HG03135 (cell line): ENCODE results near the gene KDM4C.
A peak's percentile ranks its signal among the peaks of the same experiment; 100 is the strongest.

Source experiments
- ATAC-seq: cut with Tn5 transposase; IDR thresholded peaks from one replicate; pipeline ENCODE4 v1.9.1; 2021; ENCODE audit warnings: mild to moderate bottlenecking, moderate library complexity; ENCODE audit not compliant: unreplicated experiment

KDM4C gene

DNA sequence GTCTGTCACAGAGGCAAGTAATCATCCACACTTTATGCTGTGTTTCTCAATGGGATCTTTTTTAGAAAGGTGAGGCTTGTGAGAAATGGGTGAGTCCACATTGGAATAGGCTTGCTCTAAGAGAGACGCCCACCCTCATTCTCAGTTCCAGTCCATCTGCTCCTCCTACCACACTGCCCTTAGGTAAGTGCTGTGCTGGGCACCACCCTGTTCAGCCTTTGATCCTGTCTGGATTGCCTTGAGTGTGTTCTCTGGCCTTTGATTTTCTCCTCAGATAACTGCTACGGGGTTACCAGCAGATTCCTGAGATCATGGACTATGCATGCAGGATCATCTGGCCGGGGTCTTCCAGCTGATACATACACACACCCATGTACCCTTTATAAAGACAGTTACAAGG is 328.6 kb downstream of the KDM4C start:
- no peak for ATAC-seq

DNA sequence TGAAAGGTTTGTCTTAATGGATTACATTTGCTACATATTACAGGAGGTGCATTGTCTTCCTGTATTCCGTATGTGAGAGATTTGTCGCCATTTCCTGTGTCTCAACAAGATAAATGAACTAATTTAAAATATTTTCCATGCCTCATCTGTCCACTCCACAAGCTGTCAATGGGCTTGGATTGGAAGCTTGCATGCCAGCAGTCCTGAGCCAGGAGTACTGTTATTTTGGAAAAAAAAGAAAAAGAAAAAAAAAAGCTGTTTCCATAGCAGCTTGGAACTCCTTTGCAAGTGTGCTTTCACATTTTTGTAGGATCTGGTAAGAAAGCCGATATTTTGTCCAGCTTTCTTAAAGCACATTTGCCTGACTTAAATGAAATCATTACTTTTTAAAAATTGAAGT is 330.8 kb downstream of the KDM4C start:
- no peak for ATAC-seq

DNA sequence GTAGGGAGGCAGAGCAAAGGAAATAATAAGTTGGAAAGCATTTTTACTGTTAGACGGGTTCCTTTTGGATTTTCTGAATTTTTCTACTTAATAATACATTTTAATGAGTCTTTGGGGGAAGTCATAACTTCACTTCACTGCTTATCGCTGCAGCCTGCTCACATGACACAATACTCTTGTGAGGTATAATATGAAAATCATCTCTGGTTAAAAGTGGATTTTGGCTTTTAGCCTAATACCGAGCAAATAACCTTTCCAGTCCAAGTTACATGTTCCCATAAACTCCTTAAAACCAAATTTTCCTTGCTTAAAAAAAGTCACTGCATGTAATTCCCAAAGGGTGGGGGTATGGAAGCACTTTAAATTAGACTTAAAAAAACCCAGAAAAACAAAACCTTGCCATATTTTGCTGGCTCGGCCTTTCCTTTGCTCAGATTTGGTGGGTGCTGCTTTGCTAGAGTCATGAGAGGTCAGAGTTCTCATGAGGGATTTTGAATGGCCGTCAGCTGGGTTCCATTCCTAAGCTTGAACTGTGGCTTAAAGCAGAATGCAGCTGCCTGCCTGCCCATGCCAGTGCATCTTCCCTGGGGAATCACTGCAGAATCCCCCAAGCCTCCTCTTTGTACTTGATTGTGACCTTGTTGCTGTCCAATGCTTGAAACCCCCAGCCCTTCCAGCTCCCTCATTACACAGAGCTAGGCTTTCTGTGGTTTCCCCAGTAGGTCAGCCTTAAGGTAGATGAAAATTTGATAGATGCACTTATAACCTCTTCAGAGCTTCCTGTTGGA is 331.8 kb downstream of the KDM4C start:
- no peak for ATAC-seq

DNA sequence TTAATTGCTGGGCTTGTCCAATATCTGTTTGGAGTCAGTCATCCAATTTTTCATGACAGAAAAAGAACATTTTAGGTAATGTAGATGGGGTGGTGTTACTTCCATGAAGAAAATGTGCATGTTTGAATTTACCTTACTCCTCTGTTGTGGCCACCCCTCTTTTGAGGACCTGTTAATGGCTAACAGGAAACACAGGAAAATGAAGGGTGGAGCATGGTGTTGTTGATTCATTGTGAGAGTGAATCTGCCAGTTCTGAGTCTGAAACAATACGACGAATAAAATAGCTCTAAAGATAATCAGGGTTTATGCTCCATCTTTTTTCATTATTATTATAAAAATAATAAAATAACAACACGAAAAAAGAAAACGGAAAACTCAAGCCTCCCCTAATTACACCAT is 335.3 kb downstream of the KDM4C start:
- ATAC-seq = no peak

DNA sequence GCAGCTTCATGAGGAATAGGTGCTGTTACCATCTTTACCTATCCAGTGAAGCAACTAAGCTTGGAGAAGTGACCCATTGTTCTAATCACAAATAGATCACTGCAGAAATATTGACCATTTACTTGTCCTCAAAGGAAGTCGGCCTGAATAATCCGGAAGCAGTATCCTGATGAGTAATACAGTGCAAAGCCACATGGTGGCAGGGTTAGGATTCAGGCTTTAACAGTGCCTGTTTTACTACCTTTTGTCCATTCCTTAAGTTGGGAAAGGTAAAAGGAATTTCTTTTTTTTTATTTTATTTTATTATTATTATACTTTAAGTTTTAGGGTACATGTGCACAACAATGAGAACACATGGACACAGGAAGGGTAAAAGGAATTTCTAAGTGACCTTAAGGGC is 336.3 kb downstream of the KDM4C start:
- no peak for ATAC-seq

DNA sequence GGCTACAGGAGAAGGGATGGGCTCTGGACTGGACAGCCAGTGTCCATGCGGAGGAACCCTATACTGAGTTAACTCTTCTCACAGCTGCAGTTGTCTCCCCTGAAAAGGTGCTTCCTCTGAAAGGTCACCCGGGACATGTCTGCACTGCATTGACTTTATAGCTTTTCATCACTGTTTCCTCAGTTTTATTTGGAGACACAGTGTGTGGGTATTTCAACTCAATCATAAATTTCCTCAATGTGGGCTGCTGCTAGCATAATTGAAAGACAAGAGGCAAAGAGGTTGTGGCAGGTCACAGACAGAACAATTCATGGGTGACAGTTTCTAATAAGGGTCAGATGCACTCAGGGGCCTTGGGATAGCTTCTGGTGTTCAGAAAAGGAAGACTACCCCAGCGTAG is 336.8 kb downstream of the KDM4C start:
- no peak for ATAC-seq

DNA sequence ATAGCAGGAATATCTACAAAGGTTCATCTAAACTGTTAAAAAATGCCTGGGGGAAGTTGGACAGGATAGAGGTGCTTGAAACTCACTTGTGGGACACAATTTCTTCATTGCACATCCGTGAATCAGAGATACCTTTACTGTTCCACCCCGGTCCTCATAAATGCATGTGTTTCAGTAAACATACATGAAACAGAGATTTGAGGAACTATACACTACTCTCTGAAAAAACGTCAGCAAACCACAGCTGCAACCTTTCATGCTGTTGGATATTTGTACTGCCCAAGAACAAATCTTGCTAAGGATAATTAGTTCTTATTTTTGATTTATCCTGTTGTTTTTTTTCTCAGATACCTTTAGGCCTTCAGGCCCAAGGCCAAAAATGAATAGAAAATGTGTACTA is 337.3 kb downstream of the KDM4C start:
- ATAC-seq = no peak

DNA sequence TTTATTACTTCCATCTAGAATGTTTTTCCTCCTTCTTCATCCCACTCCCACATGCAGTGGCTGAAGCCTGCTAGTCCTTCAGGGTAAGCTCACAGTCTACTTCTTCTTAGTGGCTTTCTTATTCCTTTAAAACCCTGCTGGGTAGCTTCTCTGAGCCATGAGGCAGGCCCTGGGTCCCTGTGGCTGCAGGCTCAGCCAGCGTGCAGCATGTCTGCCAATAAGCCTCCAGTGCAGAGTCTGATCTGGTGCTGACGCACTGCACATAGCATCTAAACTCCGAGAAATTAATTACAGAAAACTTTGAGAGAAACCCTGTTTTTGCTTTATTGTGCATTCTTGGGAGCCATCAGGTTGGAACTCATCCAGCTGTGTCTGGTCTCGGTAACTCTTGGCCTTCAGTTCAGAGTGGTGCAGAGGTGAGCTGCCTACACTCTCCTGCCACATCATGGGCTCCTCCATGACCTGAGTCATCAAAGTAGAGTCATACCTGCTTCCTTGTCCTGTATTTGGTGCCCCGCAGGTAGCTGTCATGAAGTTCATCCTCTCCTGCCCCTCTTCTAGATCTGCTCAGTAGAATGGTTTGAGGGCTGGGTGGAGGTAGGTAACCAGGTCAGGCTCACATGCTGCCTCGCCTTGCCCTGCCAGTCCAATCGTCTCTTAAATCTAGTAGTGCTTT is 339.4 kb downstream of the KDM4C start:
- no peak for ATAC-seq

DNA sequence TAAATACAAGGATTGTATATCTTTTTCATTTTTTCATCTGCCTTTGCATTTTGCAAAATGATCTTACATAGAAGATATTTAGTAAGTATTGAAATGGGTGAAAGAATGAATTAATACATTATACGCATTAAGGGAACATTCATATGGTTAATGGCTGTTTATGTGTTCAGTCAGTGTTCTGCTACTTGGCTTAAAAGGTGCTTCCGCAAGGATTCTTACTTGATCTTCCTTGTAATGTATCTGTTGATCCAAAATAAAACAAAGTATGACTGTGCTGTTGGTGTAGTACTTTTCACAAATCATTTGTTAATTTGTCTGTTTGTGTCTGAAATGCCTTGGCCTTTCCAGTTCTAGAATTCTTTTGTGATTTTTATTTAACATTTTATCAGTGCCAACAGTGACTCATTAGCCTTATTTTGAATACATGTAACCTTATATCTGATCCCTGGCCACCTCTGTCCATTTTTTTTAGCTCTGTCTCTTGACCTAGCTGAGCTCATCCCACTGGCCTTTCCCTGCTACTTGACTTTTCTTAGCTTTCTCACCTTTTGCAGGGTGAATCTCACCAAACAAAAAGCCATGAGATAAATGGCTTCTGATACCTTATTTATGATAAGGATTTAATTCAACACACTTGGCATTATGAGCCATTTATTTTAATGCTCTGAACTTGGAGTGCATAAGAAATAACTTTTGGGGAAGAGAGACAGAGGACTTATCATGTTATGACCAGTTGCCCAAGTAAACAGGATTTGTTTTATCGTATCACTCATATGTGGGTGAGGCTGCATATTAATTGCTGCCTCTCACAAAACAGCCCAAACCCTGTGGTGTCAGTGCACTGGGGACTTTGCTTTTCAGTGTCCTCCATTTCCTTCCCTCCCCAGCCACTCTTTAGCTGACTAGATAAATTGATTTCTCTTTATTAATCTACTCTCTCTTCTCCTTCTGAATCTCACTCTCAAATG is 340.3 kb downstream of the KDM4C start:
- no peak for ATAC-seq

DNA sequence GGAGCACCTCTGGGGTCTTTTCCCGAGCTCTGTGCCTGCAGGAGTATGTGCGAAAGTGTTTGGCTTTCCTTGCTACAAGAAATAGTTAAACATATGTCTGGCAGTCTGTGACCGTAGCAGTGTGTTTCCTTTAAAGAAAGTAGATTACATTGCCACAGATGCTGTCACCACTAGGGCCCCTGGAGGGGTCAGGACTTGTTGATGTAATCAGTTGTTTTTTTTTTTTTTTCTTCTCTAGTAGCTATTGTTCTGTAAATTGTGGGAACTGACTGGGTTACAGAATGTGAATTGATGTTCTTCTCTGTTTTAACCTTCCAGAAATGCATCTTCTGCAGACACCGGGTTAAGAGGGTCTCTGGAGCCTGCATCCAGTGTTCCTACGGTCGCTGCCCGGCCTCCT is 345.6 kb downstream of the KDM4C start:
- no peak for ATAC-seq

DNA sequence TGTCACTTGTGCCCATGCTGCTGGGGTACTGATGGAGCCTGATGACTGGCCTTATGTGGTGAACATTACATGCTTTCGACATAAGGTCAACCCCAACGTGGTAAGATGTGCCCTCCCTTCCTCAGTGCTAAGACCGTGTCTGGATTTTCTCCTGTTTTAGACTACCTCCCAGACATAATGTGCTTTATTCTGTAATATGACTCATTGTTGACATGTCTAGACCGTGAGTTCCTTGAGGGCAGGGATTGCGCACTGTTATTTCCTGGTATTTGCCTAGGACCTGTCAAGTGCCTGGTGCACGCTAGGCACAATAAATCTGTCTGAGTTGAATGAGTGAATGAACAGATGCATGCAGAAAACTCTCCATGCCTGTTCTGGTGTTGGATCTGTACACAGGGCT is 346.0 kb downstream of the KDM4C start:
- no peak for ATAC-seq

DNA sequence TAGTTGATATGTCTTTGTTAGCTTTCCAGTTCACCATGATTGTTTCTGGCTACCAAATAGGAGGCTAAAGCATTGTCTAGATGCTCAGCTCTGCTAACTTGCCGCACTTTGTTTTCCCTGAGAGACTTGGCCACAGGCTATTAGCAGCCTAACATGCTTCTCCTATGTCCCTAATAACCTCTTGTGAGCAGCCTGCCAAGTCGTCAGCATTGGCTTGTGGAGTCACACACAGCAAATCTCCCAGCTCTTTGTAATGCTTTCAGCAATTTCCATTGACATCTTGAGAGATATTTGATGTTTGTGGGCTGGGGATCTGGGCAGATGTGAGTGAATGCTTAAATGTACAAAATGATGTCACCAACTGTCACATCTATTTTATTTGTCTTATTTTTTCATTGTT is 346.9 kb downstream of the KDM4C start:
- ATAC-seq = no peak

DNA sequence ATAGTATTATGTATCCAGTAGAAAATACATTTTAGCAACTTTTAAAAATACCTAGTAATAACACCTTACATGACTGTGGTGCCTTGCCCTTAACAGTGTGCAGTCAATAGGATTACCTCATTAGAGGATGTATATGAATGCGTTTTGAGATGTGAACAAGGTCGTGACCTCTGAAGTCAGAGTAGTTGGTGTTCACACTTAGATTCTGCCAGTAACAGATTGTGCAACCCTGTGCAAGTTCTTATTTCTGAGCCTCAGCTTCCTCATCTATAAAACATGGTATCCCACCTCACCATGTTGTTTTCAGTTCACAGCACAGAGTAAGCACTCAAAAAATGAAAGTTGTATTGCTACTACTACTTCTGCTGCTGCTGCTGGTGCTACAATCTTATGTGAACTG is 347.3 kb downstream of the KDM4C start:
- ATAC-seq = no peak

DNA sequence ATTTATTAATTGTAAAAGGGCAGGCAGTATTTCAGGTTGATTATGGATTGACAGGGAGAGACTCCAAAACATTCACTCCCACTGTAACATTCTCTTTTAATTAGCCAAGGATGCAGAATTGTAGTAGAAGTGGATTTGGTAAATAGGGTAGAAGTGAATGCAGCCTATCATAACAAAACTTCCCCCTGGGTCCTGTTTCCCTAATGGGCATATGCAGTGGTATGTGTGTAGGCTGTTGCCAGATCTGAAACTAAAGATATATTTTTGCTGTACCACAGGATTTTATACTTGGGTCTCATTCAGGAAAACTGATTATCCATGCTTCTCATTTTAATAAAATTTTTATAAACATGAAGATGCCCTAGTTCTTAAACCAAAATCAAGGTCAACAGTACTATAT is 351.2 kb downstream of the KDM4C start:
- no peak for ATAC-seq

DNA sequence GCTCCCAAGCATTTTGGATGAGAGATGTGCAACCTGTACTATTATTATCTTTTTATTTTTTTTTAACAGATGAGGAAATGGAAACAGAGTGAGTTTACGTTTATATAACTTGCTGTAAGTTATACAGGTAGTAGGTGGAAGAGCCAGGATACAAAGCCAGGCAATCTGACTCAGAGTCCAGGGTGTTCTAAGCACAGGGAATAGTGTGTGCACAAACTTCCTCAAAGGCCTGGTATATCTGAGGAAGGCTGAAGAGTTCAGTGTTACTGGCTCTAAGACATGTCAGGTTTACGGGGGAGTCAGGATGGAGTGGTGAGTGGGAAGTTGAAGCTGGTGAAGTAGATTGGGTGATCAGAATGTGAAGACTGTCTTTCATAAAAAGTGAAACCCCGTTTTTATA is 353.6 kb downstream of the KDM4C start:
- ATAC-seq = no peak

DNA sequence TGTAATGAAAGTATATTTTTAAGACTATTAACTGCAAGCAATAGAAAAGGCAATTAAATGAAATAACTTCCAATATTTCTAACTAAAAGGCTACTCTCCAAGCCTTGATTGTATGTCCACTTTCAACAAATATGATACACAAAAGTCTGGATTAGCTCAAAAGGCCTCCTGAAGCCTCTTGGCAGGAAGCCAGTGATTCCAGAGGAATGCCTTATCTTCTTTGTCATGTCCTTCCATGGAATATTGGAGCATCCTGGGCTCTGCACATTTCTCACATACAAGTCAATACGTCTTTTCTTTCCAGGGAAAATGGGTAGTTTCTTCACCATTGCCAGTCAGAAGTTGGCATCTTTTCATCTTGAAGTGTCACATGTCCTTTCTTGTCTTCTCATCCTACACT is 357.8 kb downstream of the KDM4C start:
- no peak for ATAC-seq

DNA sequence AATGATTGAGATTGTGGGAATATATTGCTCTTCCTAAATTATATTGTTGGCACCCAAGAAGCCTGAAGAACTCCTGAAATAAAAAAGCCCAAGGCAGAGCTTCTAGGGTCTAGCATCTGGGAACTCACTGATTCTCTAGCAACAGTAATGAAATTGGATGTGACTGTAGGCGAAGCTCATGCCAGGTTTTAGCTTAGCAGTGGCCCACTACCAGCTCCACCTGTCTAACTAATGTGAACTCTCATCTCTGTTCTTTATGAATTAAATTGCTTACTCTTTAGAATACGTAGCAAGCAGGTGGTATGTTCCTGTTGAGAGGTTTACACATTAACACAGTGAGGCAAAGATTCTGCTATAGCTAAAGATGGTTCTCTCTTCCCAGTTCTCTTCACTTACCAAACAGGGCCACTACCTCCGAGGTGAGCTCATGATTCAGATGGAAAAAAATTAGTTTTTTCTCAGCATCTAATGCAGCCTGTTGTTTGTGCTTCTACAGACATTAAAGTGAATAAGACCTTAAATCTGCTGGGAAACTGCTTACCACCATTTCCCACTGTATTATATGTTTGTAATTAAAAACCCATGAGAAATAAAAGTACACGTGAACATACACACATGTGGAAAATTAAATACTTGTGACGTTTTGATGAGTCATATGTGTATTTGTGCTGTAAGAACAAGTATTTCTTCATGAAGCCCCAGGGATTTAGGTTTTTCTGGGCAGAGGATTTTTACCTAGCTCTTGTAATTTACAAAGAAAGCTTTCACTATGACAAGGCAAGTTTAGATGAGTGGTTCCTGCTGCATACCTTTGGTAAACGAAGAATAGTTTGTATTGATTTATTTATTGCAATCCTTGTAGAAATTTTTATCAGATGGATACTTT is 360.1 kb downstream of the KDM4C start:
- peak; percentile 66 for ATAC-seq

DNA sequence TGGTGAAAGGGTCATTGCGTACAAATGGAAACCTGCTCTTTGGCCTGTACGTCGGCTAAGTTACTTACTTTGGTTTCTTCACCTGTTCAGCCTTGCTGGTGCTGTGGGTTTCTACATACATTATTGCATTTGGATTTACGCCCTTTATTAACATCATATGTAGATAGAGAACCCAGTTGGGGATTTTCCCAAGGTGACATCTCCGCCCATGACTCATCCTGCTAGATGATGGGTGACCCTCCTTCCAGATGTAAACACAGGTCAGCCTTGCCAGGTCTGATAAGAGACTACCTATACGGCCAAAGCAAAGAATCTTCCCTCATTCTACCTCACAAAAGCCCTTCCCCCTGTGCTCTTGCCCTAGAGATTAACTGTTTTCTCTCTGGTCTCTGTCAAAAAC is 360.9 kb downstream of the KDM4C start:
- ATAC-seq = no peak

DNA sequence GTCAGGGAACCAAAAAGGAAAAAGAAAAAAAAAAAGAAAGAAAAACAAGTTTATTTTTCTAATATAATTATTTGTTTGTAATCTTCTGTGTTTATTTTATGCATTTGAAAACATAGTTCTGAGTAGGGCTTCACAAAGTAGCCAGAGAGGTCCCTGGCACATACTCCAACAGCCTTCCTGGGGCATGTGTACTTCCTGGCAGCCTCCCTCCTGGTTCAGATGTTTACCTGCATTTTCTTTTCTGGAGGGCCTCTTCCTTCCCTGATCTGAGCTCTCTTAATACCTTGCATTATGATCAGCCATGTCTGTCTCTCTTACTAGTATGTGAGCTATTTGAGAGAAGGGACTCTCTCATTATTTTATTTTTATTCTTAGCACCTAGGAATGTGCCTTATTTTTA is 361.8 kb downstream of the KDM4C start:
- no peak for ATAC-seq

DNA sequence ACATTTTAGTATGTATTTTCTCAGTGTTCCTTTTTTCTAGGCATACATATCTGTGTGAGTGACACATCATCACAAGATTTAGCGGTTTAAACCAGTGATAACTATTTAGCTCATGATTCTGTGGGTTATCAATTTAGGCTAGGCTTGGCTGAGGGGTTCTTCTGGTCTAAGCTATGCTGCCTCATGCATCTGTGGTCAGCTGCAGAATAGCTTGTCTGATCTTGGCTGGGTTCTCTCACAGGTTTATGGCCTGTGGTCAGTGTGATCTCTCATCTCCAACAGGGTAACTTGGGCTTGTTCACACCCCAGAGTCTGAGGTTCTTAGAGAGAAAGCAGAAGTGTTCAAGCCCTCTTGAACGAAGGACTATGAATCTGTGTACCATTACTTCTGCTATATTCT is 363.3 kb downstream of the KDM4C start:
- ATAC-seq = peak; percentile 49

DNA sequence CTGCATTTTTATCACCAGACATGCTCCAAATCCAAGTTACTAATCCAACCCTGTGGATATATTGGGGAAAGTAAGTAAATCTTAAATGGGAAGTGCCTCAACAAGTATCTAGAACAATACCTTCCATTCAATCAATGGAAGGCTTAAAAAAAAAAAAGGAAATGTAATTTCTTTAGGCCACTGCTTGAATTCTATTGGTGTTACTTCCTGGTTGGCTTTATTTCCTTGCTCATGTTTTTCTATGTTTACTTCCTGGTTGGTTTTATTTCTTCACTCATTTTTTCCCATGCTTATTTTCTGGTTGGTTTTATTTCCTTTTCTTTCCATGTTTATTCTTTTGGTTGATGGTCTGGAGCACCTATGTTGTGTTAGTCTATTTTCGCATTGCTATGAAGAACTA is 363.9 kb downstream of the KDM4C start:
- no peak for ATAC-seq
